NCI-H2227 treated with DMSO at 0.1 percent for 48 hours (cell line): ENCODE results near the gene FAM78B.
A peak's percentile ranks its signal among the peaks of the same experiment; 100 is the strongest.

Source experiments
- DNase-seq: peaks from one replicate; lab custom pipeline; 2025; lab: John Stamatoyannopoulos, UW

The FAM78B gene, protein sequence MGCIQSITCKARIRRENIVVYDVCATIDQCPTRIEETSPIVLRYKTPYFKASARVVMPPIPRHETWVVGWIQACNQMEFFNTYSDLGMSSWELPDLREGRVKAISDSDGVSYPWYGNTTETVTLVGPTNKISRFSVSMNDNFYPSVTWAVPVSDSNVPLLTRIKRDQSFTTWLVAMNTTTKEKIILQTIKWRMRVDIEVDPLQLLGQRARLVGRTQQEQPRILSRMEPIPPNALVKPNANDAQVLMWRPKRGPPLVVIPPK

DNA sequence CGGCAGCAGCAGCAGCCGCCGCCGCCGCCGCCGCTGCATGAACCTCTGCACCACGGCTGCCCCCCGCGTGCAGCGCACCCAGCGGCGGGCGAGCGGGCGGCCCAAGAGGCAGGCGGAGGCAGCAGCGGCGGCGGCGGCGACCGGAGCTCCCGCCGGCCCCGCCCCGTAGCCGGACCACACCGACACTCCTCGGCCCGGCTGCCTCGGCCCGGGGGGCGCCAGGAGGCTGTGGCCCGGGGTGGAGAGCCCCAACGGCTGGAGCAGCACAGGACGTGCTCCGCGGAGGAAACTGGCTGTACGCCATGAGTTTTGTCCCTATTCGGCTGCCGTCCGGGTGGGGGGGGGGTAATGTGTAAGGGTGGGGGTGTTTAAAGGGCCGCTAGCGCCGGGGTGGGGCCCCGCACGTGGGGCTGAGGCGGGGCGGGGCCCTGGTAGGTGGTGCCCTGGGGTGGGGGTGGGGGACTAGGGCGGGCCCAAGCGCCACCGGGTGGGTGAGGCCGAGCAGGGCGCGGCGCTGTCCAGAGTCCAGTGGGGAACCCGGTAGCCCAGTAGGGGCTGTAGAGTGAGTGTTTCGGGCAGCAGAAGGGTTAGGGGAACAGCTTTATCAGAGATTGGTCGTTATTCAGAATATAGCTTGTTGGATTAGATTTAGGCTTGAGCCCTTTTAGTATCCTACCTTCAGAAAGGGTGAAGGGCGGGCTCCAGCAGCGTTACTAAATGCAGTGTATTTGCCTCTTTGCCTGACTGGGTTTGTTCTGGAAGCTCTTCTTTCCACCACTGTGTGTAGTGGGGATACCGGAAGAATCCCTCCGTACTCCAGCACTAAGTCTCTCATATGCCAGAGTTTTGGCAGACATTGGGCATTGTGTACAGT is at the start of gene FAM78B:
Gene FAM78B (minus strand): TSS at position 304 of the 874 bp plus-strand sequence. CDS start 753 bp downstream, outside the sequence.
- peak; percentile 49 for DNase-seq

- DNase-seq, result no peak
Measured at GRCh38 chr1:166202546-166202945, 35.7 kb upstream of the FAM78B start.

DNA sequence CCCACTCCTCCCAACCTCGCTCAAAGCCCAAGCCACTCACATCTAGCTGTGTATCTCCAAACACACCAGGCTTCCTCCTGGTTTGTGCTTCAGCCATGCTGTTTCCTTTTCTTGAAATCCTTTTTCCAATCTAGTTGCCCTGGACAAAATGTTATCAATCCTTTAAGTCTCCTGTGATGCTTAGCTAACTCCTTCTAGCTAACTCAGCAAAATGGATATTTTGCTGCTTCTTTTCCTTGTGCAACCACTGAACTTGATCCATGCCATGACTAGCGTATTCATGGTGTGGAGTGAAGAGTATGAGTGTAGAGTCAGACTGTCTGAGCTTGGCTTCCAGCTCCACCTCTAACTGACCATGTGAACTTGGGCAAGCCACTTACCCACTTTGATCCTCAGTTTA is 33.9 kb upstream of the FAM78B start:
- DNase-seq, result no peak

GRCh38 chr1:166197597-166197996 is 30.8 kb upstream of the FAM78B start:
- no peak for DNase-seq

DNA sequence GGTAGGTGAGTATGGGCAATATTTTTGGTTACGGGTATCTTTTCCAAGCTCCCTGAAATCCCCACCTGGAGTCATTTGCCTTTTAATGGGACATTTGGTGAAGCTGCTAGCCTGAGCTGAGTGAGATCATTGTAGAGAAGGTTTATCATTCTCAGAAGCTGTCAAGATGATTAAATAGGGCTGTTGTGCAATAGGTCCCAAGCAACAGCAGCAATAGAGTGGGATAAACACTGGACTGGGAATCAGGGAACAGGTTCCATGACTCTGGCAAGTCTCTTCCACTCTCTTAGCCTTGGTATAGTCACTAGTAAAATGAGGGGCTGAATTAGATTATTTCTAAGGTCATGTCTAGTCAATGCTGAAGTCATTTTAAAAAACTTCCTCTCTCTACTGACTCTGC is 30.3 kb upstream of the FAM78B start:
- DNase-seq, result no peak

- DNase-seq, result no peak
Measured at GRCh38 chr1:166193057-166193698, 26.4 kb upstream of the FAM78B start.

DNA sequence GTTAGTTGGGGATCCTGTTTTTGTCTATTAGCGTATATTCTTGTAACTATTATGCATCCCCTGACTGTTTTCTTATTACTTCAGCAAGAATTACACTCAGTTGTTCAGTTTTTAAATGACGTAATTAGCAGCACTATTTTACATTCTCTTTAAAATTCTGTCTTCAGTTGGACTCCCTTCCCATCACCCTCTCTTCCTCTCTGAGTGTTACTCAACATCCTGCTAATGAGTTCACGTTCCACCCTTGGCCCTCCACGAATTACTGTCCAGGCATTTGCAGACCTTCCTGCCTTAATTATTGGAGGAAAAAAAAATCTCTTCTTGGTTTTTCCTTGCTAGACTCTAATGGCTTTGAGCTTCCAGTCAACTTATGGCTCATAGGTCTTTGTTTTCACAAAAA is 23.6 kb upstream of the FAM78B start:
- DNase-seq, result no peak

GRCh38 chr1:166189126-166189525 is 22.3 kb upstream of the FAM78B start:
- no peak for DNase-seq

GRCh38 chr1:166185526-166185925 is 18.7 kb upstream of the FAM78B start:
- no peak for DNase-seq

- DNase-seq, result no peak
Measured at GRCh38 chr1:166184897-166185296, 18.1 kb upstream of the FAM78B start.

DNA sequence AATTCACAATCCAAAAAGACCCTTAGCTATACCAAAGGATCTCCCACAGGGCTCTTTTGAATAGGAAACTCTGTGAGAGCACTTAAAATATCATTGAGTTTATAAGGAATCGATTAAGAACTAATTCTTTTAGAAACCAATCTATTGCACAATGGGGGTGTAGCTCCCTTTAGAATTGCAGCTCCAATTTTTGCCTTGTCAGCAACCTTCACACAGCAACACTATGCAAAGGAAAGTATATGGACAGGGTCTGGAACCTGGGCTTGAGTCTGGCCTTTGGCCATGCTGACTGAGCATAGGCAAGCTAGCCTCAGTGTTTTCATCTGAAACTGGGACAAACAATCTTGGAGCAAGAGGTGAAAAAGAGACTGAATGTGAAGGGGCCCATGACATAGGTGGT is 17.2 kb upstream of the FAM78B start:
- no peak for DNase-seq

- DNase-seq, result no peak
Measured at GRCh38 chr1:166182281-166182680, 15.5 kb upstream of the FAM78B start.

GRCh38 chr1:166176416-166176815 is 9.6 kb upstream of the FAM78B start:
- no peak for DNase-seq

DNA sequence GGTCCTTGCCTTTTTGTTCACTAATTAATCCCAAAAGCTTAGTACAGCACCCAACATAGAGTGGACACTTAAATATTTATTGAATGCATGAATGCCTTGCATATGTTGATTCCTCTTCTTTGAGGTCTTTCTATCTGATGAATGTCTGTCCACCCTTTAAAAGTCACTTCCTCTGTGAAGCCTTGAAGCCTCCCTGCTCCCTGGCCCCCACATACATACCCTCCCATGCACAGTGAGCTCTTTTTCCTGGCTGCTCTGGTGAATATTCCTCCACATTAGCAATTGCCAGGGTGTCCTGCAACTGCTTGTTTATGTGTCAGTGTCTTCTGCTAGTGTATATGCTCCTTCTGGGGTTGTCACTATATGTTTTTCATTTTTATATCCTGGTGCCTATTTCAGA is 8.2 kb upstream of the FAM78B start:
- no peak for DNase-seq

- no peak for DNase-seq
Measured at GRCh38 chr1:166174108-166174507, 7.3 kb upstream of the FAM78B start.

- DNase-seq, result no peak
Measured at GRCh38 chr1:166172106-166172505, 5.3 kb upstream of the FAM78B start.

- no peak for DNase-seq
Measured at GRCh38 chr1:166170726-166171125, 3.9 kb upstream of the FAM78B start.

DNA sequence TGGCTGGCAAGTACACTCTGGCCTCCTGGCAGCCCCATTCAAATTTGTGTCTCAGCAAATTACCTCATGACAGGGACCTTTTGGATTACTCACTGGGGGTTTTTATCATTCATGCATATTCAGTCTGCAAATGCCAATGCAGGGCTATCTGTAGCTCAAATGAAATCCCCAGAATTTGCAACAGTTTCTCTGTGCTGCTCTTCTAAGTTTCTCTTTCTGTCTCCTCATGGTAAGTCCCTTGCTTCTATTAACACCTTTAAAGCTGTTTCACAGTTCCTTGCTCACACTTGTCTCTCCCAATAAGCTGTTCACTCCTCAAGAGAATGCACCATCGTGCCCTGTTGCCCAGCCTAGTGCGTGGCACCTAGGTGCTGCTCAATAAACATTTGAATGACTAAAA is 3.3 kb upstream of the FAM78B start:
- DNase-seq, result no peak

GRCh38 chr1:166169182-166169581 is 2.4 kb upstream of the FAM78B start:
- no peak for DNase-seq

- no peak for DNase-seq
Measured at GRCh38 chr1:166167572-166167925, 748 bp upstream of the FAM78B start.

DNA sequence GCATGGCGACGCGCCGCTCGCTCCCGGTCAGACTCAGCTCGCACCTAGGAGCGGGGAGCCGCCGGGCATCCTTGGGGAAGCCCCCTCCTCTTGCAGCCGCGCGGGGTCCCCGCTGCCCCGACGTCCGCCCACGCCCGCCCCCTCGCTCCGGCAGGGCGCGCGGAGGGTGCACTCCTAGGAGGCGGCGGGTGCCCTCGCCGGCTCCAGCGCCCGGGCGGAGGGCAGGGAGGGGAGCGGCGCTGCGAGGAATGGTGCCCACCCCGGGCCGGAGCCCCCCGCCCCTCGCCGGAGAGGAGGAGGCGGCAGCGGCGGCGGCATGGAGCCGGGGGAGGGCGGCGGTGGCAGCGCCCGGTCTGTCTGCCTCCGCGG is 488 bp downstream of the FAM78B start:
- no peak for DNase-seq

DNA sequence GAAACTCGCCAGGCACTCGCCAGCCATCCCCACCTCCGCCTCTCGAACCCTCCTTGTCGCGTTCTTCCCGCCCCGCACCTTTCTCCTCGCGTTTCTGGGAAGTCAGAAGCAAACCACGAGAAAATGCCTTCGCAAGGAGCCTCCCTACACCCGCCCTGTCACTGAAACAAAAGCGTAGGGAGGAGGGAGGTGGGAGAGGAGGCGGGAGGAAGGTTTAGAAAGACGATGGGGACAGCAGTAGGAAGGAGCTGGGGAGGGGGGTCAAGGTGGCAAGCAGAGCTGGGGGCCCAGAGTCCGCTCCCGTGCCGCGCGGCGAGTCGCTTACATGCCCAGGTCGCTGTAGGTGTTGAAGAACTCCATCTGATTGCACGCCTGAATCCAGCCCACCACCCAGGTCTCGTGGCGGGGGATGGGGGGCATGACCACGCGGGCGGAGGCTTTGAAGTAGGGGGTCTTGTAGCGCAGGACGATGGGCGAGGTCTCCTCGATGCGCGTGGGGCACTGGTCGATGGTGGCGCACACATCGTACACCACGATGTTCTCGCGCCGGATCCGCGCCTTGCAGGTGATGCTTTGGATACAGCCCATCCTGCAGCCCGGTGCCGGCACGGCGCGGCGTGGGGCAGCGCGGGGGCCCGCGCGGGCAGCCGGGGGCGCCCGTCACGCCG is 1.0 kb downstream of the FAM78B start:
- DNase-seq, result no peak
